ENCODE results near the gene EREG.

Gene EREG

GRCh38 chr4:74433043-74433442 is 68.1 kb downstream of the EREG start:
- no peak for DNase-seq

GRCh38 chr4:74433541-74434172 is 68.7 kb downstream of the EREG start:
- no peak for DNase-seq

- no peak for DNase-seq
These were observed 70.4 kb downstream of the EREG start for GRCh38 chr4:74435296-74435695.

- no peak for DNase-seq
These were observed 72.9 kb downstream of the EREG start for GRCh38 chr4:74437866-74438265.
